Measurements from ENCODE around the gene RNF135. TPM values are rescaled to one million over a fixed set of nuclear protein-coding genes. Genes with fewer than 3 reads are reported as not detected.
"Not testable (repeated sequence)": the region's sequence is repeated elsewhere in the genome, so short reads cannot be mapped to it uniquely, and the experiment has no call there.

Gene RNF135
- total RNA-seq, 5 donors from 2014 or later (not counting 1 experiment from before 2014, with no cell fraction given), result 2.1 to 7.8 (median 6.4) TPM

GRCh38 chr17:30961209-30962188 is 9.3 kb upstream of the RNF135 start:
- Mint-ChIP-seq H3K36me3 (no peaks in the 10 kb centered on the region), H3K9me3 (no peaks in the 10 kb centered on the region), H3K27ac (no peak overlapping the region), H3K4me3 (no peak overlapping the region), H3K4me1 (peaks cover 6 to 14% (median 9%) of the 10 kb centered on the region in 3 donors), H3K27me3 (peaks cover 0 to 5% of the 10 kb centered on the region in 2 donors)
- WGBS (ENCODE audit: insufficient coverage), result 47% methylated on average over 3 of the region's 9 CpGs
- Histone ChIP-seq H3K4me1 (ENCODE audit: control insufficient read depth in 1 of 2, extremely low read depth in 1 of 2, insufficient read depth in 2 of 2, low read length in 2 of 2) (peaks cover 0 to 5% of the 10 kb centered on the region in 2 experiments), H3K4me3 (ENCODE audit: control insufficient read depth in 1 of 2, extremely low read depth in 1 of 2, low read length in 1 of 2) (no peak overlapping the region), H3K27ac (ENCODE audit: low read length) (no peak overlapping the region), H3K36me3 (ENCODE audit: control insufficient read depth in 2 of 2, extremely low read depth in 1 of 2, insufficient read depth in 1 of 2, low read length in 1 of 2) (no peaks in the 10 kb centered on the region), H3K27me3 (replicated peaks in 1 of 2; ENCODE audit: control insufficient read depth in 2 of 2, extremely low read depth in 1 of 2, insufficient read depth in 2 of 2, low read length in 1 of 2) (no peaks in the 10 kb centered on the region), H3K9me3 (no peaks in the 10 kb centered on the region)
- POLR2A ChIA-PET, result interaction anchor here in 1 of 2 donors (0.6 kb wide), 1 partner anchor 84 kb away, joined by 4 read pairs; no protein-coding TSS in a partner anchor
- DNase-seq, result peak in 2 of 35 experiments; percentile 22 to 37
- CTCF ChIA-PET, result interaction anchor here in 1 of 2 donors (1.0 kb wide), 1 partner anchor 55 kb away, joined by 3 read pairs; no protein-coding TSS in a partner anchor
- ATAC-seq (replicated peaks in 1 of 4), result peak in 3 of 4 experiments; percentile 33 to 66 (median 40)

- H3K36me3 ChIP-seq (ENCODE audit: control insufficient read depth in 2 of 2, extremely low read depth in 1 of 2, insufficient read depth in 1 of 2, low read length in 1 of 2); DNase-seq; ATAC-seq (replicated peaks in 1 of 4); H3K27me3 ChIP-seq (replicated peaks in 1 of 2; ENCODE audit: control insufficient read depth in 2 of 2, extremely low read depth in 1 of 2, insufficient read depth in 2 of 2, low read length in 1 of 2); H3K4me1 ChIP-seq (ENCODE audit: control insufficient read depth in 1 of 2, extremely low read depth in 1 of 2, insufficient read depth in 2 of 2, low read length in 2 of 2); H3K27ac ChIP-seq (ENCODE audit: low read length); H3K36me3 Mint-ChIP-seq; H3K4me3 ChIP-seq (ENCODE audit: control insufficient read depth in 1 of 2, extremely low read depth in 1 of 2, low read length in 1 of 2); H3K9me3 Mint-ChIP-seq; POLR2A ChIA-PET; H3K4me3 Mint-ChIP-seq; H3K27me3 Mint-ChIP-seq; CTCF ChIA-PET; H3K27ac Mint-ChIP-seq; H3K9me3 ChIP-seq: not testable (repeated sequence)
- 83% methylated on average over 4 of the region's 8 CpGs for WGBS (ENCODE audit: insufficient coverage)
- H3K4me1 Mint-ChIP-seq, result peaks cover 9 to 17% (median 9%) of the 10 kb centered on the region in 3 donors
These were observed 6.5 kb upstream of the RNF135 start for GRCh38 chr17:30964312-30964711.

- Histone ChIP-seq H3K27me3 (replicated peaks in 1 of 2; ENCODE audit: control insufficient read depth in 2 of 2, extremely low read depth in 1 of 2, insufficient read depth in 2 of 2, low read length in 1 of 2) (peaks cover 0 to 3% of the 10 kb centered on the region in 2 experiments), H3K4me1 (ENCODE audit: control insufficient read depth in 1 of 2, extremely low read depth in 1 of 2, insufficient read depth in 2 of 2, low read length in 2 of 2) (peaks cover 0 to 7% of the 10 kb centered on the region in 2 experiments), H3K4me3 (ENCODE audit: control insufficient read depth in 1 of 2, extremely low read depth in 1 of 2, low read length in 1 of 2) (no peak overlapping the region), H3K27ac (ENCODE audit: low read length) (no peak overlapping the region), H3K9me3 (no peaks in the 10 kb centered on the region), H3K36me3 (ENCODE audit: control insufficient read depth in 2 of 2, extremely low read depth in 1 of 2, insufficient read depth in 1 of 2, low read length in 1 of 2) (no peaks in the 10 kb centered on the region)
- Mint-ChIP-seq H3K9me3 (no peaks in the 10 kb centered on the region), H3K36me3 (no peaks in the 10 kb centered on the region), H3K4me3 (no peak overlapping the region), H3K27ac (no peak overlapping the region), H3K27me3 (peaks cover 0 to under 1% of the 10 kb centered on the region in 2 donors), H3K4me1 (peaks cover 9 to 19% (median 10%) of the 10 kb centered on the region in 3 donors)
- CTCF ChIA-PET, result no interaction called here
- POLR2A ChIA-PET, result interaction anchor here in 1 of 2 donors (0.5 kb wide), 1 partner anchor 143 kb away, joined by 4 read pairs; no protein-coding TSS in a partner anchor
- DNase-seq, result no peak
- no peak for ATAC-seq (replicated peaks in 1 of 4)
- no CpG with 5 or more reads among the region's 5 CpGs for WGBS (ENCODE audit: insufficient coverage)
These were observed 6.0 kb upstream of the RNF135 start for GRCh38 chr17:30964876-30965275.

- ATAC-seq (replicated peaks in 1 of 4) (no peak), DNase-seq (no peak)
- H3K4me1 ChIP-seq (ENCODE audit: control insufficient read depth in 1 of 2, extremely low read depth in 1 of 2, insufficient read depth in 2 of 2, low read length in 2 of 2), result peaks cover 0 to 12% of the 10 kb centered on the region in 2 experiments
- no peak overlapping the region for H3K27ac ChIP-seq (ENCODE audit: low read length)
- no peak overlapping the region for H3K4me3 ChIP-seq (ENCODE audit: control insufficient read depth in 1 of 2, extremely low read depth in 1 of 2, low read length in 1 of 2)
- peaks cover 0 to 8% of the 10 kb centered on the region in 2 experiments for H3K27me3 ChIP-seq (replicated peaks in 1 of 2; ENCODE audit: control insufficient read depth in 2 of 2, extremely low read depth in 1 of 2, insufficient read depth in 2 of 2, low read length in 1 of 2)
- POLR2A ChIA-PET, result interaction anchor here in 1 of 2 donors (0.5 kb wide), 1 partner anchor 142 kb away, joined by 4 read pairs; no protein-coding TSS in a partner anchor
- Mint-ChIP-seq H3K4me1 (peaks cover 17 to 27% (median 18%) of the 10 kb centered on the region in 3 donors), H3K27me3 (peaks cover 0 to 3% of the 10 kb centered on the region in 2 donors), H3K36me3 (no peaks in the 10 kb centered on the region), H3K9me3 (no peaks in the 10 kb centered on the region), H3K4me3 (no peak overlapping the region), H3K27ac (no peak overlapping the region)
- H3K9me3 ChIP-seq, result no peaks in the 10 kb centered on the region
- WGBS (ENCODE audit: insufficient coverage), result 100% methylated on average over 1 of the region's 3 CpGs
- no peaks in the 10 kb centered on the region for H3K36me3 ChIP-seq (ENCODE audit: control insufficient read depth in 2 of 2, extremely low read depth in 1 of 2, insufficient read depth in 1 of 2, low read length in 1 of 2)
- CTCF ChIA-PET, result no interaction called here
These were observed 5.2 kb upstream of the RNF135 start for GRCh38 chr17:30965686-30966085.

- ATAC-seq (replicated peaks in 1 of 4); H3K4me3 ChIP-seq (ENCODE audit: control insufficient read depth in 1 of 2, extremely low read depth in 1 of 2, low read length in 1 of 2); H3K9me3 ChIP-seq; CTCF ChIA-PET; H3K4me3 Mint-ChIP-seq; H3K27ac ChIP-seq (ENCODE audit: low read length); H3K27ac Mint-ChIP-seq; H3K36me3 ChIP-seq (ENCODE audit: control insufficient read depth in 2 of 2, extremely low read depth in 1 of 2, insufficient read depth in 1 of 2, low read length in 1 of 2); H3K36me3 Mint-ChIP-seq; H3K9me3 Mint-ChIP-seq; POLR2A ChIA-PET; DNase-seq; H3K27me3 Mint-ChIP-seq: not testable (repeated sequence)
- peaks cover 23 to 28% (median 27%) of the 10 kb centered on the region in 3 donors for H3K4me1 Mint-ChIP-seq
- WGBS (ENCODE audit: insufficient coverage), result 80% methylated on average over 1 of the region's 13 CpGs
- peaks cover 0 to 14% of the 10 kb centered on the region in 2 experiments for H3K27me3 ChIP-seq (replicated peaks in 1 of 2; ENCODE audit: control insufficient read depth in 2 of 2, extremely low read depth in 1 of 2, insufficient read depth in 2 of 2, low read length in 1 of 2)
- H3K4me1 ChIP-seq (ENCODE audit: control insufficient read depth in 1 of 2, extremely low read depth in 1 of 2, insufficient read depth in 2 of 2, low read length in 2 of 2), result peaks cover 0 to 18% of the 10 kb centered on the region in 2 experiments
These were observed 2.9 kb upstream of the RNF135 start for GRCh38 chr17:30967911-30968310.

All from T-cell (primary cell).